ENCODE data around the gene WDR37.

- TF ChIP-seq CTCF (IDR thresholded peaks at IDR 0.05) (no peak), POLR2A (IDR thresholded peaks at IDR 0.05) (no peak)
These were observed 78.0 kb downstream of the WDR37 start for GRCh38 chr10:1134156-1134555.

Measured in lower leg skin (tissue), 3 donors.